OCI-LY3 (cell line): Measurements from ENCODE around the gene F2RL2.

Source experiments
- H2AFZ ChIP-seq: fragments of 200-600, 300-600 bp; shearing (Covaris generic); 2 replicates; pipeline ENCODE4 v1.6.0; 2014; ENCODE audit warnings: antibody characterized with exemption, low read depth, low read length
- H3K27ac ChIP-seq: fragments of 200-600, 300-600 bp; sonication (generic); 2 replicates; pipeline ENCODE4 v1.5.1; 2014; ENCODE audit warnings: mild to moderate bottlenecking, low read length, moderate library complexity, mixed read lengths
- H3K27me3 ChIP-seq: fragments of 200-600, 300-600 bp; sonication (generic); 2 replicates; pipeline ENCODE4 v1.6.1; 2014; ENCODE audit warnings: low read depth, low read length, mixed read lengths
- H3K36me3 ChIP-seq: fragments of 200-600, 300-600 bp; sonication (generic); replicated peaks from 2 replicates; pipeline ENCODE3; 2014; ENCODE audit warnings: low read depth, low read length, mixed read lengths
- H3K4me1 ChIP-seq: fragments of 300-600, 200-600 bp; sonication (generic); 2 replicates; pipeline ENCODE4 v1.6.1; 2014; ENCODE audit warnings: low read length, mixed read lengths
- H3K4me2 ChIP-seq: fragments of 200-600, 300-600 bp; sonication (generic); 2 replicates; pipeline ENCODE4 v1.6.1; 2014; ENCODE audit warnings: low read length, mixed read lengths
- H3K4me3 ChIP-seq: fragments of 300-600, 200-600 bp; sonication (generic); 2 replicates; pipeline ENCODE4 v1.5.1; 2014; ENCODE audit warnings: antibody characterized with exemption, mild to moderate bottlenecking, low read length, moderate library complexity
- H3K79me2 ChIP-seq: fragments of 300-600, 200-600 bp; shearing (Covaris generic); 2 replicates; pipeline ENCODE4 v1.6.1; 2014; ENCODE audit warnings: mild to moderate bottlenecking, low read length, mixed read lengths
- H3K9ac ChIP-seq: fragments of 300-600, 200-600 bp; shearing (Covaris generic); 2 replicates; pipeline ENCODE4 v1.6.0; 2014; ENCODE audit warnings: mild to moderate bottlenecking, low read length, moderate library complexity
- H3K9me3 ChIP-seq: fragments of 200-600, 300-600 bp; shearing (Covaris generic); 2 replicates; pipeline ENCODE4 v1.6.1; 2014; ENCODE audit warnings: low read length, mixed read lengths; ENCODE audit not compliant: insufficient read depth
- H4K20me1 ChIP-seq: fragments of 200-600, 300-600 bp; sonication (generic); 2 replicates; pipeline ENCODE4 v1.6.1; 2016; ENCODE audit warnings: low read length, mixed read lengths; ENCODE audit not compliant: insufficient read depth
- EZH2phosphoT487 ChIP-seq: fragments of 200-600 bp; shearing (Covaris generic); IDR thresholded peaks from 2 replicates; pipeline ENCODE4 v1.6.1; 2018; ENCODE audit warnings: antibody characterized with exemption, mixed run types, low read depth
- TF ChIP-seq, protein P1 (sequence below): fragments of 200-600, 300-600 bp; sonication (generic); IDR thresholded peaks from 2 replicates; pipeline ENCODE4 v1.5.1; 2014; ENCODE audit warnings: antibody characterized with exemption, low read length, low read depth

F2RL2 gene, protein sequence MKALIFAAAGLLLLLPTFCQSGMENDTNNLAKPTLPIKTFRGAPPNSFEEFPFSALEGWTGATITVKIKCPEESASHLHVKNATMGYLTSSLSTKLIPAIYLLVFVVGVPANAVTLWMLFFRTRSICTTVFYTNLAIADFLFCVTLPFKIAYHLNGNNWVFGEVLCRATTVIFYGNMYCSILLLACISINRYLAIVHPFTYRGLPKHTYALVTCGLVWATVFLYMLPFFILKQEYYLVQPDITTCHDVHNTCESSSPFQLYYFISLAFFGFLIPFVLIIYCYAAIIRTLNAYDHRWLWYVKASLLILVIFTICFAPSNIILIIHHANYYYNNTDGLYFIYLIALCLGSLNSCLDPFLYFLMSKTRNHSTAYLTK

DNA sequence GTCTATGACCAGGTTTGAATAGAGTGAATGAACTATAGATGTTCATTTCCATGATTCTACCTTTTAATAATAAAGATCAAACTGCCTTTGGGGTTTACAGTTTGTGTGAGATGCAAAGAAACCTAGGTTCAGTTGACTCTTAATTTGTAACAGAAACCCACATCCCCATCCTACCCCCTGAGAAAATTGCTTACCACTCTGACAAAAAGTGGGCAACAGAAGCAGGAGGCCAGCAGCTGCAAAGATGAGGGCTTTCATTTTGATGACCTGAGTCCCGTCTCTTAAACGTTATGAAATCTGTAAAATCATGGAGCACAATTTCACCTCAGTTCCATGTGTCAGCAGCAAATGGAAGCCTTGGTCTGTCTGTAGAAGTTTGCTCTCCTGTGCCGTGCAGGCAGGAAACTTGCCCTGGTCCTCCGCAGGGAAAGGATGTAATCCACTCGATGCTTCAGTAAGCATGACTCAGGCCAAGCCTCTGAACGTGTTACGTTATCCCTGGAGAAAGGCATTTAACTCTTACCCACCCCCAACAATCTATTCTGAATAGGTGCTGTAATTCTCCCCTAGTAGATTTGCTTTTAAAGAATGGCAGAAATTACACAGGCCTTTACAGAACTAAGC lies at the start of gene F2RL2:
TSS of gene F2RL2 (minus strand) at position 431 of the 624 bp plus-strand sequence. CDS start at position 258, 173 bp downstream.
- H3K9me3 ChIP-seq, result no peaks in the 10 kb centered on the region
- H3K4me1 ChIP-seq, result peaks cover 20% of the 10 kb centered on the region
- H3K9ac ChIP-seq, result no peak within 1 kb of the TSS
- H2AFZ ChIP-seq, result no peak within 1 kb of the TSS
- H3K4me2 ChIP-seq, result no peak within 1 kb of the TSS
- H3K27me3 ChIP-seq, result no peaks in the 10 kb centered on the region
- no peaks in the 10 kb centered on the region for H3K79me2 ChIP-seq
- TF ChIP-seq, protein P1, sequence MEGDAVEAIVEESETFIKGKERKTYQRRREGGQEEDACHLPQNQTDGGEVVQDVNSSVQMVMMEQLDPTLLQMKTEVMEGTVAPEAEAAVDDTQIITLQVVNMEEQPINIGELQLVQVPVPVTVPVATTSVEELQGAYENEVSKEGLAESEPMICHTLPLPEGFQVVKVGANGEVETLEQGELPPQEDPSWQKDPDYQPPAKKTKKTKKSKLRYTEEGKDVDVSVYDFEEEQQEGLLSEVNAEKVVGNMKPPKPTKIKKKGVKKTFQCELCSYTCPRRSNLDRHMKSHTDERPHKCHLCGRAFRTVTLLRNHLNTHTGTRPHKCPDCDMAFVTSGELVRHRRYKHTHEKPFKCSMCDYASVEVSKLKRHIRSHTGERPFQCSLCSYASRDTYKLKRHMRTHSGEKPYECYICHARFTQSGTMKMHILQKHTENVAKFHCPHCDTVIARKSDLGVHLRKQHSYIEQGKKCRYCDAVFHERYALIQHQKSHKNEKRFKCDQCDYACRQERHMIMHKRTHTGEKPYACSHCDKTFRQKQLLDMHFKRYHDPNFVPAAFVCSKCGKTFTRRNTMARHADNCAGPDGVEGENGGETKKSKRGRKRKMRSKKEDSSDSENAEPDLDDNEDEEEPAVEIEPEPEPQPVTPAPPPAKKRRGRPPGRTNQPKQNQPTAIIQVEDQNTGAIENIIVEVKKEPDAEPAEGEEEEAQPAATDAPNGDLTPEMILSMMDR, result no peak
- TF ChIP-seq EZH2phosphoT487, result no peak
- no peaks in the 10 kb centered on the region for H4K20me1 ChIP-seq
- no peak within 1 kb of the TSS for H3K4me3 ChIP-seq
- H3K36me3 ChIP-seq, result no peaks in the 10 kb centered on the region
- H3K27ac ChIP-seq, result no peak within 1 kb of the TSS

DNA sequence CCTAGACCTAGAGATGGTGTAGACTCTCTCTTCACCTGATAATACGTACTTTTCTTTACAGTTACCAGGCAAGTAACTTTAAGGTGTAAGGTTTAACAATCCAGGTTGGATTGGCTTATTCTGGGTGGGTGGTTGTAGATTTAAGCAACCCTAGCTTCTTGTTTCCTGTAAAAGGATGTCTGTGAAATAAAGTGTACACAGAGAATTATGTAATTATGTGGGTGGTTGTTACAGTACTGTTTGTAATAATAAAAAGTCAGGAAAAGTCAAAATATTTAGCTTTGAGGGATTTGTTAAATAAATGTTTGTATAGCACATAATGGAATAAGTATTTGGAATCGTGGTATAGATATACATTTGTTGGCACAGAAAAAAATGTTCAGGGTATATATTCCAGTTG lies 49.0 kb upstream of the F2RL2 start:
- Histone ChIP-seq H3K4me2 (no peak overlapping the region), H3K4me3 (no peak overlapping the region), H3K27ac (no peak overlapping the region), H3K9ac (no peak overlapping the region), H3K36me3 (no peaks in the 10 kb centered on the region), H4K20me1 (no peaks in the 10 kb centered on the region), H3K4me1 (no peaks in the 10 kb centered on the region), H3K27me3 (no peaks in the 10 kb centered on the region), H3K9me3 (no peaks in the 10 kb centered on the region), H3K79me2 (no peaks in the 10 kb centered on the region), H2AFZ (no peak overlapping the region)
- TF ChIP-seq, protein P1, result no peak
- no peak for TF ChIP-seq EZH2phosphoT487

DNA sequence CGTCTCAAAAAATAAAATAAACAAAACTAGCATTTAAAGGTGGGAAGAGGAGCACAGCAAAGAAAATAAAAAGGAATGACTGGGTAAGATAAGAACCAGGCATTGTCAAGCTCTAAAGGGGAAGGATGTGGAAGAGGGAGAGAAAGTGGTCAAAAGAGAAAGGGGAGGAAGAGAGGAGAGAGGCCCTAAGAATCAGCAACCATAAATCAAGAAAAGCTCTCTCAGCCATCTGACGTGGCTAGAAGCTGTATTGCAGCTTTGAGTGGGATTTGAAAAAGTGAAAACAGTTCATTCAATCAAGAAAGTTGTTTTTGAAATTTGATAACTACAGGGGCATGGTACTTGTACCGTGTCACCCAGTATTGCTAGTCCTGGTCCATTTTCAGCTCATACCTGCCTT lies 47.3 kb upstream of the F2RL2 start:
- Histone ChIP-seq H3K36me3 (no peaks in the 10 kb centered on the region), H3K4me1 (no peaks in the 10 kb centered on the region), H3K79me2 (no peaks in the 10 kb centered on the region), H3K27me3 (no peaks in the 10 kb centered on the region), H3K27ac (no peak overlapping the region), H3K4me2 (no peak overlapping the region), H3K9me3 (no peaks in the 10 kb centered on the region), H3K4me3 (no peak overlapping the region), H4K20me1 (no peaks in the 10 kb centered on the region), H2AFZ (no peak overlapping the region), H3K9ac (no peak overlapping the region)
- TF ChIP-seq, protein P1, result no peak
- no peak for TF ChIP-seq EZH2phosphoT487

DNA sequence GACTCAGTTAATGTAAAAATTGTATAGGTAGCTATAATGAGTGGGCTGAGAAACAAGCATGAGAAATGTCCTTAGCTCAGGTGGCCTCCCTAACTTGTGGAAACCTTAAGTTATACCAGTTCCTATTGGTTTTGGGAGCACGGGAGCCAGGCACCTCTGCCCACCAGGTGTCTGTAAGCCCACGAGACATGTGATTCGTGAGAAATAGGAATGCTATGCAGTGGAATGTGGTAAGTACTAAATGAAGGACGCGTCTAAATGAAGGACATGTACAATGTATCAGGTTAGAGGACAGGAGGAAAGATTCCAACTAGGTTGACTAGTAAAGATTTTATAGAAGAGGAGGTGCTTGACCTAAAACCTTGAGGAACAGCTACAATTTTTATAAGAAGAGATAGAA lies 46.0 kb upstream of the F2RL2 start:
- Histone ChIP-seq H3K4me1 (peaks cover 5% of the 10 kb centered on the region), H3K9me3 (no peaks in the 10 kb centered on the region), H3K4me2 (no peak overlapping the region), H4K20me1 (no peaks in the 10 kb centered on the region), H3K27me3 (no peaks in the 10 kb centered on the region), H3K9ac (no peak overlapping the region), H3K36me3 (no peaks in the 10 kb centered on the region), H3K27ac (no peak overlapping the region), H3K4me3 (no peak overlapping the region), H3K79me2 (no peaks in the 10 kb centered on the region), H2AFZ (no peak overlapping the region)
- no peak for TF ChIP-seq EZH2phosphoT487
- TF ChIP-seq, protein P1, result no peak
